ENCODE measurements around the gene CEP70. TPM values are rescaled to one million over a fixed set of nuclear protein-coding genes. Genes with fewer than 3 reads are reported as not detected.
A peak's percentile ranks its signal among the peaks of the same experiment; 100 is the strongest.
"Not testable (repeated sequence)": the region's sequence is repeated elsewhere in the genome, so short reads cannot be mapped to it uniquely, and the experiment has no call there.

Gene CEP70
- total and polyA plus RNA-seq, 2 of the 13 experiments (the other 11 are each of a cell fraction or from before 2014, with no cell fraction given), result 4.0 to 22.3 TPM

GRCh38 chr3:138608322-138609135, 14.5 kb upstream of the CEP70 start, which contains the start of gene FAIM (continued):
- TF ChIP-seq ZNF574 (CRISPR knock-in tag; IDR thresholded peaks at IDR 0.05), result peak; percentile 73
- TF ChIP-seq ZNF740 (CRISPR knock-in tag; IDR thresholded peaks at IDR 0.05), result 0 out of 2 replicates have a peak, but pooled peaks have one; percentile 49
- TF ChIP-seq CHCHD3 (CRISPR knock-in tag; IDR thresholded peaks at IDR 0.05), result peak; percentile 90; the same call in 1 of the 2 replicates
- TF ChIP-seq RFXANK (CRISPR knock-in tag; IDR thresholded peaks at IDR 0.05), result no peak
- TF ChIP-seq ZNF710 (CRISPR knock-in tag; IDR thresholded peaks at IDR 0.05; ENCODE audit: borderline replicate concordance), result peak; percentile 64; the same call in 1 of the 2 replicates
- TF ChIP-seq SIN3B (IDR thresholded peaks at IDR 0.05; ENCODE audit: low read length), result no peak
- peak; percentile 52; the same call in 1 of the 2 replicates for TF ChIP-seq ZNF3 (CRISPR knock-in tag; IDR thresholded peaks at IDR 0.05)
- peak; percentile 76 for TF ChIP-seq IKZF5 (CRISPR knock-in tag; IDR thresholded peaks at IDR 0.05)
- TF ChIP-seq PRPF4 (IDR thresholded peaks at IDR 0.05; ENCODE audit: low read depth, low read length, poor library complexity, severe bottlenecking), result no peak

- FAIRE-seq; H3K4me2 ChIP-seq (ENCODE audit: low read depth, low read length); H2AFZ ChIP-seq (ENCODE audit: low read length); H3K9ac ChIP-seq (ENCODE audit: insufficient read depth, low read depth, low read length); BruUV-seq (replicated peaks); H3K79me2 ChIP-seq (ENCODE audit: insufficient read depth, low read length); H3K27me3 ChIP-seq (ENCODE audit: control insufficient read depth in 1 of 2, insufficient read depth in 2 of 2, low read length in 2 of 2); H3K9me3 ChIP-seq (ENCODE audit: low read length); H3K27ac ChIP-seq (ENCODE audit: extremely low read length, insufficient read depth, low read length); in situ Hi-C loops (cut with HindIII; ENCODE audit: extremely low pct_ligation_motif_present, low pct_unique_long_range_greater_than_20kb); H3K4me3 ChIP-seq (replicated peaks in 1 of 3; ENCODE audit: insufficient read depth in 1 of 3, low read depth in 2 of 3, low read length in 3 of 3); DNase-seq (ENCODE audit: low spot score); H3K36me3 ChIP-seq (replicated peaks in 1 of 2; ENCODE audit: control insufficient read depth in 1 of 2, insufficient read depth in 2 of 2, low read length in 2 of 2); intact Hi-C loops (cut with micrococcal nuclease; ENCODE audit: unreplicated experiment); H4K20me1 ChIP-seq (ENCODE audit: insufficient read depth, low read length); ATAC-seq; CTCF ChIA-PET (ENCODE audit: low intra/inter-chr PET ratio, low total read pairs); POLR2A ChIA-PET: not testable (repeated sequence)
- H3K4me1 ChIP-seq (ENCODE audit: insufficient read depth, low read length), result peaks cover 19% of the 10 kb centered on the region
- 96% methylated on average over 5 of the region's 5 CpGs for WGBS (ENCODE audit: low lambda C conversion rate)
These were observed 10.1 kb upstream of the CEP70 start for GRCh38 chr3:138604106-138604595.

- not testable (repeated sequence) for DNase-seq (ENCODE audit: low spot score)
- 51% methylated on average over 2 of the region's 2 CpGs for WGBS (ENCODE audit: low lambda C conversion rate)
These were observed 7.6 kb upstream of the CEP70 start for GRCh38 chr3:138601661-138602060.

More at GRCh38 chr3:138601661-138602060, 7.6 kb upstream of the CEP70 start:
- H3K4me3 ChIP-seq (replicated peaks in 1 of 3; ENCODE audit: insufficient read depth in 1 of 3, low read depth in 2 of 3, low read length in 3 of 3); CTCF ChIA-PET (ENCODE audit: low intra/inter-chr PET ratio, low total read pairs); POLR2A ChIA-PET; H3K36me3 ChIP-seq (replicated peaks in 1 of 2; ENCODE audit: control insufficient read depth in 1 of 2, insufficient read depth in 2 of 2, low read length in 2 of 2); BruUV-seq (replicated peaks); FAIRE-seq; H3K27me3 ChIP-seq (ENCODE audit: control insufficient read depth in 1 of 2, insufficient read depth in 2 of 2, low read length in 2 of 2); H2AFZ ChIP-seq (ENCODE audit: low read length); intact Hi-C loops (cut with micrococcal nuclease; ENCODE audit: unreplicated experiment); H3K27ac ChIP-seq (ENCODE audit: extremely low read length, insufficient read depth, low read length); H3K9ac ChIP-seq (ENCODE audit: insufficient read depth, low read depth, low read length); H3K4me2 ChIP-seq (ENCODE audit: low read depth, low read length); in situ Hi-C loops (cut with HindIII; ENCODE audit: extremely low pct_ligation_motif_present, low pct_unique_long_range_greater_than_20kb); H3K79me2 ChIP-seq (ENCODE audit: insufficient read depth, low read length); ATAC-seq; H4K20me1 ChIP-seq (ENCODE audit: insufficient read depth, low read length): not testable (repeated sequence)
- H3K4me1 ChIP-seq (ENCODE audit: insufficient read depth, low read length), result peaks cover 17% of the 10 kb centered on the region
- H3K9me3 ChIP-seq (ENCODE audit: low read length), result peaks cover 12% of the 10 kb centered on the region
